HCT116 (cell line): ENCODE data around the gene CAPRIN2. TPM values are rescaled to one million over a fixed set of nuclear protein-coding genes. Genes with fewer than 3 reads are reported as not detected.

Experiments
- ATAC-seq: fragments of 200-7000 bp; cut with Tn5 transposase; 2 replicates; pipeline ENCODE4 v1.9.1; 2020; ENCODE audit warnings: mild to moderate bottlenecking, moderate library complexity
- BruUV-seq: library from RNA; stranded (reverse); fragments of 400-500 nt; replicated peaks from 2 replicates; lab custom pipeline; 2021; lab: Mats Ljungman, UMichigan
- CTCF ChIA-PET: fragments of 300-600 bp; sonication (Branson Sonifier 250); formaldehyde crosslinking; loops from one replicate; lab custom pipeline; 2021; ENCODE audit warnings: antibody characterized with exemption; lab: Charles Lee
- POLR2A ChIA-PET: fragments of 300-600, 350-600 bp; sonication (Branson Sonifier 250); formaldehyde crosslinking; loops from one replicate; lab custom pipeline; 2021; ENCODE audit warnings: antibody characterized with exemption; lab: Charles Lee
- RAD21 ChIA-PET, 2 experiments: fragments of 300-600 bp; sonication (Branson Sonifier 250); formaldehyde crosslinking; loops; one replicate each; lab custom pipeline; 2023; ENCODE audit warnings: low total read pairs in 2 of 2; ENCODE audit not compliant: uncharacterized antibody in 2 of 2, unreplicated experiment in 2 of 2, low non-redundant PET in 1 of 2; lab: Charles Lee
- DNase-seq: peaks from one replicate; pipeline ENCODE4 v3.0.0-alpha.2; 2010; ENCODE audit warnings: low read depth, low spot score
- H2AFZ ChIP-seq: fragments of 200-600 bp; shearing (Covaris generic), sonication (generic); 2 replicates; pipeline ENCODE4 v1.6.1; 2017; ENCODE audit warnings: low read depth, mixed run types, mixed read lengths, antibody characterized with exemption, low read length; ENCODE audit not compliant: poor library complexity, severe bottlenecking
- H3K27ac ChIP-seq: 2 replicates; pipeline ENCODE4 v1.5.1; 2012; ENCODE audit warnings: low read depth, low read length
- H3K27me3 ChIP-seq: fragments of 200-600 bp; sonication (generic); 2 replicates; pipeline ENCODE4 v1.6.1; 2016; ENCODE audit warnings: mixed run types, low read length, mixed read lengths; ENCODE audit not compliant: insufficient read depth
- H3K36me3 ChIP-seq, 2 experiments: fragments of 200-500 bp in 1 of 2; fragments of 200-600 bp in 1 of 2; sonication (Bioruptor generic) in 1 of 2; sonication (generic) in 1 of 2; 2 replicates each; pipeline versions ENCODE4 v1.5.1 to v1.6.1; 2014 to 2016; ENCODE audit warnings: low read length in 2 of 2, inconsistent platforms in 1 of 2, mixed read lengths in 1 of 2, mixed run types in 1 of 2; ENCODE audit not compliant: insufficient read depth in 2 of 2, control insufficient read depth in 1 of 2
- H3K4me1 ChIP-seq, 2 experiments: fragments of 200-600 bp in 1 of 2; sonication (generic) in 1 of 2; 2 replicates each; pipeline versions ENCODE4 v1.5.1 to v1.6.1; 2012 to 2017; ENCODE audit warnings: low read length in 2 of 2, inconsistent platforms in 1 of 2, mild to moderate bottlenecking in 1 of 2, mixed read lengths in 1 of 2, mixed run types in 1 of 2, moderate library complexity in 1 of 2; ENCODE audit not compliant: insufficient read depth in 2 of 2, control insufficient read depth in 1 of 2
- H3K4me2 ChIP-seq: fragments of 200-600 bp; sonication (generic); 2 replicates; pipeline ENCODE4 v1.6.1; 2017; ENCODE audit warnings: mixed run types, low read length, mixed read lengths
- H3K4me3 ChIP-seq, 2 experiments: fragments of 200-600 bp in 1 of 2; sonication (generic) in 1 of 2; replicated peaks in 1 of 2; 2 replicates each; pipeline ENCODE4 v1.5.1; 2011 to 2016; ENCODE audit warnings: low read length in 2 of 2, control low read depth in 1 of 2, low read depth in 1 of 2, mild to moderate bottlenecking in 1 of 2, mixed read lengths in 1 of 2, mixed run types in 1 of 2
- H3K79me2 ChIP-seq: fragments of 200-600 bp; sonication (generic); 2 replicates; pipeline ENCODE4 v1.6.1; 2017; ENCODE audit warnings: mild to moderate bottlenecking, mixed run types, low read length, moderate library complexity, mixed read lengths; ENCODE audit not compliant: insufficient read depth
- H3K9ac ChIP-seq: fragments of 200-600 bp; sonication (generic); 2 replicates; pipeline ENCODE4 v1.6.1; 2016; ENCODE audit warnings: low read length, mixed read lengths
- H3K9me2 ChIP-seq: fragments of 200-600 bp; sonication (generic), shearing (Covaris generic); 2 replicates; pipeline ENCODE4 v1.6.1; 2017; ENCODE audit warnings: mixed run types, mild to moderate bottlenecking, moderate library complexity; ENCODE audit not compliant: insufficient read depth
- H3K9me3 ChIP-seq, 2 experiments: fragments of 200-500 bp in 1 of 2; fragments of 200-600 bp in 1 of 2; sonication (Bioruptor generic) in 1 of 2; sonication (generic) in 1 of 2; 2 replicates each; pipeline ENCODE4 v1.6.1; 2014 to 2017; ENCODE audit warnings: low read length in 2 of 2, mixed read lengths in 2 of 2, inconsistent platforms in 1 of 2, low read depth in 1 of 2, mild to moderate bottlenecking in 1 of 2, mixed run types in 1 of 2, moderate library complexity in 1 of 2; ENCODE audit not compliant: control insufficient read depth in 1 of 2, insufficient read depth in 1 of 2
- H4K20me1 ChIP-seq: fragments of 200-600 bp; sonication (generic), shearing (Covaris generic); 2 replicates; pipeline ENCODE4 v1.6.1; 2017; ENCODE audit warnings: mixed run types, mild to moderate bottlenecking, moderate library complexity; ENCODE audit not compliant: insufficient read depth
- ATF3 ChIP-seq: IDR thresholded peaks from 2 replicates; pipeline ENCODE4 v1.6.1; 2012
- CBX3 ChIP-seq: IDR thresholded peaks from 2 replicates; pipeline ENCODE4 v1.6.1; 2012; ENCODE audit warnings: low read depth
- CEBPB ChIP-seq: IDR thresholded peaks from 2 replicates; pipeline ENCODE4 v1.6.1; 2012; ENCODE audit warnings: low read depth
- CTCF ChIP-seq, 3 experiments: fragments of 200-600 bp in 1 of 3; sonication (generic) in 1 of 3; IDR thresholded peaks in 2 of 3; conservative IDR thresholded peaks in 1 of 3; 2 replicates each; pipeline ENCODE4 v1.5.1; 2012 to 2017; ENCODE audit warnings: low read depth in 2 of 3, low read length in 2 of 3, antibody characterized with exemption in 1 of 3, borderline replicate concordance in 1 of 3, control low read depth in 1 of 3, mild to moderate bottlenecking in 1 of 3, mixed read lengths in 1 of 3, mixed run types in 1 of 3, moderate library complexity in 1 of 3; ENCODE audit not compliant: insufficient read depth in 1 of 3
- ELF1 ChIP-seq: IDR thresholded peaks from 2 replicates; pipeline ENCODE4 v1.6.1; 2012; ENCODE audit warnings: low read depth, borderline replicate concordance
- EZH2 ChIP-seq: fragments of 200-600 bp; sonication (generic); IDR thresholded peaks from 2 replicates; pipeline ENCODE4 v1.6.1; 2017; ENCODE audit warnings: antibody characterized with exemption, mixed run types
- EZH2phosphoT487 ChIP-seq: fragments of 200-600 bp; IDR thresholded peaks from 2 replicates; pipeline ENCODE4 v1.6.1; 2018; ENCODE audit warnings: antibody characterized with exemption, borderline replicate concordance
- FOSL1 ChIP-seq: IDR thresholded peaks from 2 replicates; pipeline ENCODE4 v1.6.1; 2012; ENCODE audit warnings: low read depth
- POLR2AphosphoS5 ChIP-seq: IDR thresholded peaks from 2 replicates; pipeline ENCODE4 v1.6.1; 2011; ENCODE audit warnings: mild to moderate bottlenecking, low read depth, low read length, moderate library complexity
- RAD21 ChIP-seq: IDR thresholded peaks from 2 replicates; pipeline ENCODE4 v1.6.1; 2012; ENCODE audit warnings: low read depth, mild to moderate bottlenecking
- REST ChIP-seq: IDR thresholded peaks from 2 replicates; pipeline ENCODE4 v1.6.1; 2012; ENCODE audit warnings: low read depth
- SRF ChIP-seq: IDR thresholded peaks from 2 replicates; pipeline ENCODE4 v1.6.1; 2012; ENCODE audit warnings: low read depth
- TCF7L2 ChIP-seq: IDR thresholded peaks from 2 replicates; pipeline ENCODE4 v1.7.0; 2011; ENCODE audit warnings: borderline replicate concordance, inconsistent platforms; ENCODE audit not compliant: insufficient read depth, insufficient read length; ENCODE audit errors: extremely low read depth
- YY1 ChIP-seq: IDR thresholded peaks from 2 replicates; pipeline ENCODE4 v1.6.1; 2011; ENCODE audit warnings: low read length, low read depth, moderate library complexity, mild to moderate bottlenecking; ENCODE audit not compliant: insufficient replicate concordance; ENCODE audit errors: extremely low read depth
- ZBTB33 ChIP-seq: IDR thresholded peaks from 2 replicates; pipeline ENCODE4 v1.6.1; 2011; ENCODE audit warnings: mild to moderate bottlenecking, low read length, moderate library complexity; ENCODE audit not compliant: insufficient replicate concordance; ENCODE audit errors: extremely low read depth
- ZFX ChIP-seq: fragments of 450-650 bp; IDR thresholded peaks from 2 replicates; pipeline ENCODE4 v1.6.1; 2017
- ZNF274 ChIP-seq: fragments of 200-500 bp; sonication (Bioruptor generic); IDR thresholded peaks from 2 replicates; pipeline ENCODE4 v1.6.1; 2014; ENCODE audit warnings: mild to moderate bottlenecking, low read depth, low read length, inconsistent platforms
- intact Hi-C: fragments of 100-400 bp; cut with micrococcal nuclease; formaldehyde crosslinking; loops from 2 replicates; pipeline ENCODE4 v1.10.0; 2022
- total RNA-seq: library from RNA; stranded (reverse); gene quantifications from one replicate; pipeline ENCODE4 v1.2.1, GENCODE V29; 2021; ENCODE audit not compliant: unreplicated experiment

CAPRIN2 gene
- total RNA-seq, 1 experiment from 2014 or later: 30.8 TPM

GRCh38 chr12:30763053-30763452, 8.3 kb upstream of the CAPRIN2 start (continued):
- TF ChIP-seq ZNF274: no peak
- TF ChIP-seq CTCF (IDR thresholded peaks at IDR 0.05 in 2 of 3, conservative IDR thresholded peaks at IDR 0.05 in 1 of 3; ENCODE audit: borderline replicate concordance in 1 of 3, insufficient read depth in 1 of 3, low read depth in 2 of 3, low read length in 2 of 3): no peak
- no peak for TF ChIP-seq POLR2AphosphoS5
- no peak for TF ChIP-seq SRF
- no peak for TF ChIP-seq ATF3
- TF ChIP-seq CBX3: no peak
- TF ChIP-seq, all 23 proteins: peak for 0

- CTCF ChIA-PET: no interaction called here
- no peak overlapping the region for H3K4me3 ChIP-seq
- H3K36me3 ChIP-seq: no peaks in the 10 kb centered on the region
- no TSS peak for BruUV-seq
- ATAC-seq (no peak), DNase-seq (no peak)
- no peaks in the 10 kb centered on the region for H3K9me3 ChIP-seq
- H3K9ac ChIP-seq: no peak overlapping the region
- RAD21 ChIA-PET: no interaction called here
- intact Hi-C loops: no loop called here
- H3K9me2 ChIP-seq: no peaks in the 10 kb centered on the region; the same call in 1 of the 2 replicates
- H4K20me1 ChIP-seq: no peaks in the 10 kb centered on the region
- H3K79me2 ChIP-seq: no peaks in the 10 kb centered on the region
- H3K27ac ChIP-seq: no peak overlapping the region
- no peaks in the 10 kb centered on the region for H3K4me1 ChIP-seq
- POLR2A ChIA-PET: no interaction called here
- H3K4me2 ChIP-seq: no peak overlapping the region
- H3K27me3 ChIP-seq: no peaks in the 10 kb centered on the region
- no peak overlapping the region for H2AFZ ChIP-seq
- TF ChIP-seq EZH2phosphoT487 (no peak), ELF1 (no peak), POLR2AphosphoS5 (no peak), ZFX (no peak), TCF7L2 (no peak), RAD21 (no peak), FOSL1 (no peak), ZBTB33 (no peak), SRF (no peak), REST (no peak), CEBPB (no peak), YY1 (no peak), EZH2 (no peak)
Observed at GRCh38 chr12:30761730-30762129, 7.0 kb upstream of the CAPRIN2 start.
